ENCODE data around the gene GPC4.

GPC4 gene
- total RNA-seq = 0.10 to 0.57 reads per million in 2 donors

DNA sequence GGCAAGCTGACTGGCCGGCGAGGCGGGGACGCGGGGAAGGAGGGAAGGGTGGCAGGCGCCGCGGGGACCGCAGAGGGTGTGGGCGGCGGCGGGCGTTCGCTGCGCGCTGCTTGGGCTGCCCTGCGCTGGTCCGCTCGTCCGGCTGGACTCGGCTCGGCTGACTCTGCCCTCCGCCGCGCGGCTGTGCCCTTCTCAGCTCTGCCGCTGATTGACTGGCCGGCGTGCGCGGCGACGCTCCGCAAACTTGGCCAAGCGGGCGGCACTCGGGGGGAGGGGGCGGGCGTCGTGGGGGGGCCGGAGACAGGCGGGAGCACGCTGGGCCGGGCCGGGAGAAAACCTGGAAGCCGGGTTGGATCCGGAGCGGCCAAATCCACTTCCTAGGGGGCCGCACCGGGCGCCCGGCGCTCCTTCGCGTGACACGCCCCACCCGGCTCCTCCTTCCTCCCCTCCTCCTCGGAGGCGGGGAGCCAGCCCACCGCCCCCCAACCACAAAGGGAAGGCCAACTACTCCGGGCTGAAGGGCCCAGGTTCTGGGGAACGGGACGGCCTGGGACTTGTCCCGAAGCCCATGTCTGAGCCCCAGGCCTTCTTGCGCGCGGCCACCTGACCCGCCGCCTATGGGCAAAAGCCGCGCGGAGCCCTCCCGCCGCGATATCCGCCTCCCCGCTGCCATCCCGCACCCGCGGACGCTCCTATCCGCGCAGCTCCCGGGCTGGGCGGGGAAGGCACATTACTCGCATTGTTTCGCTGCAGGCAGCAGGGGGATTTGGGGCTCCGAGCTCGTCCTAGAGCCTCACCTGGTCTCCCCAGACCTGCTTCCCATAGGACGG, at the start of gene GPC4:
GPC4 (minus strand) TSS at position 214 of the 830 bp plus-strand sequence. CDS start 524 bp downstream, outside the sequence.
- DNase-seq = peak; percentile 8

- DNase-seq = no peak
Observed at GRCh38 chrX:133461231-133461630, 45.9 kb upstream of the GPC4 start.

DNA sequence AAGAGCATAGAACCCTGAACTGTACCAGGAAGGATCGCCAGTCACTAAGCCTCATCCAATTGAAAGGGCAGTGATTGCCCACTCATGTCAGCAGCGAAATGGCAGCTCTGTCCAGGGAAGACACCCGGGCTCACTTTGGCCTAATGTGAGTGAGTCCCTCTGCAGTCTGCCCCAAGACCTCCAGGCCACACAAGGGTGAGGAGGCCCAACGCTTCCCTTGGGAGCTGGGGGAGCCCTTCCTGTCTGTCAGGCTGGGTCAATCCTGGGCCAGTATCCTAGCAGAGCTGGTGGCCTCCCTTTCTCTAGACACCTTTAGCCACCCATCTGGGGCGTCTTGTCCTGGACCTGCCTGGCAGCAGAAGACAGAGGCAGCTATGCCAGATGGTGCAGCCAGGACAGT, 39.6 kb upstream of the GPC4 start:
- no peak for DNase-seq

DNA sequence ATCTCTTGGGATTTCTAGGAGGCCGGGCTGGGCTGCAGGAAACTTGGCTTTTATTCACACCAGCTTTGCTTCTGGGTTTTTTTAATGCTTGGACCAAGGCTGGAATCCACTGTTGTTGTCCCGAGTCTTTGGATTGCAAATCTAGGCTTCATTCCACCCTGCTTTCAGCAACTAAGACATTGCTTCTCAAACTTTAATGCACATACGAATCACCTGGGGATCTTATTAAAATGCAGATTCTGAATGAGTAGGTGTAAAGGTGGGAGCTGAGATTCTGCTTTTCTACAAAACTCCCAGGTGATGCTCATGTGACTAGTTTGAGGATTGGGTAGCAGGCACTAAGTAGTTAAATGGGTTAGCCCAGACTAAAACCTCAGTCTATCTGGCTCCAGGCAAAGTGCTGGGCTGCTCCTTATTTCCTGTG, 39.2 kb upstream of the GPC4 start:
- no peak for DNase-seq

GRCh38 chrX:133448512-133449076, 33.3 kb upstream of the GPC4 start:
- no peak for DNase-seq

- no peak for DNase-seq
Observed at GRCh38 chrX:133444952-133445831, 29.9 kb upstream of the GPC4 start.

DNA sequence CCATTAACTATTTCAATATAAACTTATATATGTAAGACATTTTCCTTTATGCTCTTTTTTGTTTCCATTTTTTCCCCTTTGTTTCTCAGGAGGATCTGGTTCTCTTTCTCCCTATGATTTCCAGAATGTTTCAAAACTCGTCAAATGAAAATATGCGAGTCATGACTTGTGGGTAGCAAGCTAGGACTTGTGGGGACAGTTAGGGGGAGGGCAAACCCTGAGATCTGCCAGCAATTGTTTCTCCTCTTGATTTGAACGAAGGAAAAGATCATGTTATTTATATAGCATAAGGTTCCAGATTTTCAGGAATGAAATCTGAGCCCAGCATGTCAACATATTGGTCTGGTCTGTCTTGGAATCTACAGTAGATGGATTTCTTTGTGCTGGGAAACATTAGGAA, 28.9 kb upstream of the GPC4 start:
- DNase-seq = no peak

DNA sequence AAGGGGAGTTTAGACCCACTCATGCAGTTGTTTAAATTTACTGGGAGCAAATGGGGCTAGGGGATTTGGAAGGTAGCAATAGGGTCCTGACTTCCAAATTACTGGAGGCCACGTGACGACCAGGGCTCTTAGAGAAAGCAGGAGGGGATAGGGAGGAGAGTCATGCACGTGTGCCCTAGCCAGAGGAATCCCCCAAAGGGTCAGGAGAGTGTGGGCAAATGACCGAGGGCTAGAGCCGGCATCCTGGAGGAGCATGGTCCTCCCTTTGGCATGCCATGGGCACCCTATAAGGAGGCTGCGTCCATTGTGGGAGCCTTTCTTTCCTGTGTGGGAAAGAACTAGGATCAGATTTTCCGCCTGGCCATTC, 25.5 kb upstream of the GPC4 start:
- DNase-seq = no peak

GRCh38 chrX:133440081-133440796, 24.9 kb upstream of the GPC4 start:
- DNase-seq = no peak

GRCh38 chrX:133437766-133438165, 22.5 kb upstream of the GPC4 start:
- no peak for DNase-seq

GRCh38 chrX:133437356-133437755, 22.1 kb upstream of the GPC4 start:
- no peak for DNase-seq

- DNase-seq = no peak
Observed at GRCh38 chrX:133435544-133436124, 20.3 kb upstream of the GPC4 start.

GRCh38 chrX:133434197-133434820, 19.0 kb upstream of the GPC4 start:
- DNase-seq = no peak

DNA sequence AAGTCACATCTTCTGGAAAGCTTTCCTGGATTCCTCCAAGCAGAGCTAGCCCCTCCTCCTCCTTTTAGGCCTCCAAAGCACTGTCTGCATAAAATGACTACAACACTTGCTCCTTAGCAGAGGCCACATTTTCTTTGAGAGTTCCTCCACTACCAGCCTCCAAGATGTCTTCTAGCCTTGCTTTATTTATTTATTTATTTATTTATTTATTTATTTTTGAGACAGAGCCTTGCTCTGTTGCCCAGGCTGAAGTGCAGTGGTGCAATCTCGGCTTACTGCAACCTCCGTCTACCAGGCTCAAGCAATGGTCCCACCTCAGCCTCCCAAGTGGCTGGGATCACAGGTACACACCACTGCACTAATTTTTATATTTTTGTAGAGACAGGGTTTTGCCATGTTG, 4.6 kb upstream of the GPC4 start:
- no peak for DNase-seq

- no peak for DNase-seq
Observed at GRCh38 chrX:133418588-133418987, 3.3 kb upstream of the GPC4 start.

DNA sequence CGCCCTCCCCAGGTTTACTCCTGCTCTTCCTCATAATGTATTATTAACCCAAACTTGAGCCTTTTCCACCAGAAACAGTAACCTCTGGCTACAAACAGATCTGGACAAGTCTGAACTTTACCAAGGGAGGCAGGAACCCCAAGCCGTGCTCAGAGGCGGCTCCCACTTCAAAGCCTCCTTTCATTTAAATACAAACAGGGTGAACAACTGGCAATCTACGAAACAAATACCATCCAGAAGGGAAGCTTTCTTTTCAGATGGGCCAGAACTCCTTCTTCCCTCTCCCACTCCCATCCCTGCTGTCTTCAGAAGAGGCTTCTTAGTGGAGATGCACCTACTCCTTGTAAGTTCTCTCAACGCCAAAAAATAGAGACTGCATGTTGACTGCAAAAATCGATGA, 2.1 kb upstream of the GPC4 start:
- DNase-seq = no peak

DNA sequence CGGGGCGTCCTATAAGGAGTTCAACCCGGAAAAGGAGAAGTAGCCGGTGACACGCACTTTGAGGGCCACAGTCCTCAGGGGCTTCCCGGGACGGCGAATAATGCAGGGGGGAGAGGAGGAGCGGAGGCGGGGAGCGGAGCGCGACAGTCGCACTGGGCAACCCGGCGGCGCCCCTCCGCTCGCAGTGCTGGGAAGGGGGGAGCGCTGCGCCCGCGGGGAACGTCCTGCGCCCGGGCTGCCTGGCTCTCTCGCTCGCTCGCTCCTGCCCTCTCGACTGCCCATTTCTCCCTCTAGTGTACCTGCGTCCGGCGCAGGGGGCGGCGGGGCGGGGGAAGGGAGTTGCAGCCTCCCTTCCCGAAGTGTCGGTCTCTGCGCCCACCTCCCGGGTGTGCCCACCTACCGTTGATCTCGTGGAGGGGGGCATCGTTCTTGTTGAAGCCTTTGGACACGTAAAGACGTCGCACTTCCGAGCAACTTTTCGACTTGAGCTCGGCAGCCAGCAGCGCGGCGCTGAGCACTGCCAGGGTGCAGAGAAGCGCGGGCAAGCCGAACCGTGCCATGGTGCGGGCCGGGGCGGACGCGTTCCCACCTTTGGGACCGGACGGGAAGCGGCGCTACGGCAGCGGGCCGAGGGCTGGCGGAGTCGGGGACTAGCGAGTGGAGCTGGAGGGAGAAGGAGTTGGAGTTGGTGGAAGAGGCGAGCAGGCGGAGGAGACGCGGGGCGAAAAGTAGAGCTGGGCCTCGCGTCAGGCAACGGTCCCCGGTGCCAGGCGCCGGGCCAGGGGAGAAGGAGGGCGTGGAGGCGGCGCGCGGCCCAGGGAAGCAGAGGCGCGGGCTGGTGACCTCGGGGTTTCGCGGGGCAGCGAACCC, 648 bp downstream of the GPC4 start:
- DNase-seq = no peak

DNA sequence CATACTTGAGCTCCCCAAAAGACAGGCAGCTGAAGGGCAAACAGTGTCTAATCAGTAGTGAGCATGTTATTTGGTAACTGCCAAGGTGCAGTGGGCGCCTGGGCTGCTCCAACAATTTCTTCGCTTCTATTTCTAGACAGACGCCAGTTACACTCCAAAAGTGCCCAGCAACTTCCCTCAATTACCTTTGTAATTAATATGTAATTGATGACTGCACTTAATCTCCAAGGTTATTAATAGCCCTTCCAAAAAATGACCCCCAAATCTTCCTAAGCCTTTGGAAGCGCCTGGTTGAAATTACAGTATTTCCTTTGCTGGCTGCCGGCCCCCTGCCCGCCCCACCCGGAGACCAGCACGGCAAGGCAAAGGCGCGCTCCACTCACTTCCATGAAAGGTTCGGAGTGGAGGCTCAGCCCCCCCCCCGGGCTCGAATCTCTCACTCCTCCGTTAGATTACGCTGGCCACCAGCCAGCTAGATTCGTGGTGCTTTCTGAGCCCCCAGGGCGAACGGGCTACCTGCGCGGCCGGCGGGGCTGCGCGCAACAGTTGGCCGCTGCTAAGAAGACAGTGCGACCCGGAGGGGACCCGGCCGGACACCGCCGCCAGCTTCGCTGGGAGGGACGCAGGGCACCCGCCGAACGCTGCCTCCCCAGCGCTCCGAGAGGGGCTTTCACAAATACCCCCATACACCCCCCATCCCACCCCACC, 1.9 kb downstream of the GPC4 start:
- no peak for DNase-seq

DNA sequence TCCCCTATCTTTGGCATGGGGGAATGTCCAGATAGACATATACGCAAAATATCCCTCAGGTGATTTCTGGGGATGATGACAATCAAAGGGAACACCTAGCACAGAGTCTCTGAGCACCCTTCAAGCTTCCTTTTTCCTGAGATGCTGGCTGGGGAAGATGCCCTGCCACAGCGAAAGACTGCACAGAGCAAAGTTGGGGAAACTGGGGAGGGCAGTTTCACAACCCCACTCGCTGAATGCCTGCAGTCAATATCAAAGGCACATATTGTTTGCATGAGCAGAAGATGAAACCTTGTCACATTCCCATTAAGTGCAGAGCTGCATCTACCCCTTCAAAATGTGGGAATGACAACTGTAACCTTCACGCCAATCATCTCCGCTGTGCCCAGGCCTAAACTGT, 2.6 kb downstream of the GPC4 start:
- no peak for DNase-seq

- no peak for DNase-seq
Observed at GRCh38 chrX:133412246-133412645, 3.0 kb downstream of the GPC4 start.
